ENCODE measurements around the gene NDUFA12.

Gene NDUFA12

GRCh38 chr12:94961256-94961824 is 42.2 kb downstream of the NDUFA12 start:
- H3K4me1 ChIP-seq (ENCODE audit: control insufficient read depth, insufficient read depth, low read length), result no peaks in the 10 kb centered on the region
- H3K9me3 ChIP-seq (ENCODE audit: control insufficient read depth, insufficient read depth, low read depth, low read length), result no peaks in the 10 kb centered on the region
- no peak overlapping the region for H3K27ac ChIP-seq (ENCODE audit: extremely low read depth, low read depth, low read length)
- TF ChIP-seq ZNF660 (tag by site-specific recombination; IDR thresholded peaks at IDR 0.05) (no peak), PRDM4 (tag by site-specific recombination; IDR thresholded peaks at IDR 0.05) (no peak), ZNF239 (tag by site-specific recombination; IDR thresholded peaks at IDR 0.05) (no peak), KLF1 (tag by site-specific recombination; IDR thresholded peaks at IDR 0.05) (no peak)
- CTCF ChIA-PET, result interaction anchor here (0.6 kb wide), 1 partner anchor 571 kb away, joined by 4 read pairs; no protein-coding TSS in a partner anchor
- no peak overlapping the region for H3K4me3 ChIP-seq (ENCODE audit: low read depth, low read length)
- POLR2A ChIA-PET, result no interaction called here
- no peaks in the 10 kb centered on the region for H3K36me3 ChIP-seq (ENCODE audit: control insufficient read depth in 2 of 2, insufficient read depth in 1 of 2, low read length in 2 of 2)

GRCh38 chr12:94957006-94957405 is 46.5 kb downstream of the NDUFA12 start:
- Histone ChIP-seq H3K4me3 (ENCODE audit: low read depth, low read length) (no peak overlapping the region), H3K27ac (ENCODE audit: extremely low read depth, low read depth, low read length) (no peak overlapping the region), H3K9me3 (ENCODE audit: control insufficient read depth, insufficient read depth, low read depth, low read length) (no peaks in the 10 kb centered on the region), H3K4me1 (ENCODE audit: control insufficient read depth, insufficient read depth, low read length) (peaks cover 8% of the 10 kb centered on the region; the same call in 1 of the 2 replicates), H3K36me3 (ENCODE audit: control insufficient read depth in 2 of 2, insufficient read depth in 1 of 2, low read length in 2 of 2) (no peaks in the 10 kb centered on the region)
- CTCF ChIA-PET, result interaction anchor here (0.7 kb wide), 1 partner anchor 48 kb away, joined by 3 read pairs; no protein-coding TSS in a partner anchor
- TF ChIP-seq ZNF18 (tag by site-specific recombination; IDR thresholded peaks at IDR 0.05) (no peak), PRDM4 (tag by site-specific recombination; IDR thresholded peaks at IDR 0.05) (no peak), SCRT1 (tag by site-specific recombination; IDR thresholded peaks at IDR 0.05; ENCODE audit: borderline replicate concordance) (no peak), ZNF704 (tag by site-specific recombination; IDR thresholded peaks at IDR 0.05) (no peak), ZNF600 (tag by site-specific recombination; IDR thresholded peaks at IDR 0.05) (no peak), ZNF132 (tag by site-specific recombination; IDR thresholded peaks at IDR 0.05; ENCODE audit: borderline replicate concordance) (no peak), ZFP3 (tag by site-specific recombination; IDR thresholded peaks at IDR 0.05; ENCODE audit: low read depth) (no peak), SALL2 (tag by site-specific recombination; IDR thresholded peaks at IDR 0.05; ENCODE audit: borderline replicate concordance) (no peak), KLF9 (tag by site-specific recombination; IDR thresholded peaks at IDR 0.05; ENCODE audit: low read depth) (no peak), HOXC10 (CRISPR knock-in tag; IDR thresholded peaks at IDR 0.05) (no peak), OVOL3 (tag by site-specific recombination; IDR thresholded peaks at IDR 0.05) (no peak), ZNF624 (tag by site-specific recombination; IDR thresholded peaks at IDR 0.05) (no peak), ZNF692 (tag by site-specific recombination; IDR thresholded peaks at IDR 0.05) (no peak)
- POLR2A ChIA-PET, result no interaction called here
